ENCODE results near the gene UGT2A3.

UGT2A3 gene

GRCh38 chr4:68907245-68907644, 44.4 kb downstream of the UGT2A3 start:
- Histone ChIP-seq H3K27me3 (ENCODE audit: control insufficient read depth, insufficient read depth, low read length) (no peaks in the 10 kb centered on the region), H3K9ac (ENCODE audit: low read length) (no peak overlapping the region), H3K27ac (ENCODE audit: low read depth, low read length) (no peak overlapping the region), H3K4me3 (ENCODE audit: low read length) (no peak overlapping the region), H3K4me1 (ENCODE audit: control insufficient read depth, insufficient read depth, low read length) (peaks cover 2% of the 10 kb centered on the region), H3K36me3 (ENCODE audit: control insufficient read depth, insufficient read depth, low read length) (no peaks in the 10 kb centered on the region)

DNA sequence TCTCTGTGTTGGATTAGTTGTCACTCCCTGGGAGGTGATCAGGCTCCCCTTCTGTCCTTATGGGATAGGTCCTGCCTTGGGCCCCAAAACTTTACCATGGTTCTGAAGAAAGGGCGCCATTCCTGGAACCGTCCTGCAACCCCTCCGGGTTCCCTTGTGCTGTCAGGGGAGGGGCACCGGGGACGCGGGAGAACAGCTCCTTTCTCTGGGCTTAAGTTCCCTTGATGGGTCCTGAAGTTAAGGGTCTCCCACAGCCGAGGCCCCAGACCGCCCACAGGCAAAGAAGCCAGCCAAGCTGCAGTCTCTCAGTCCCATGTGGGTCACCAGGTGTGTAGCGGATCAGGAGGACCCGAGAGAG, 44.8 kb downstream of the UGT2A3 start:
- Histone ChIP-seq H3K9ac (ENCODE audit: low read length) (no peak overlapping the region), H3K4me3 (ENCODE audit: low read length) (no peak overlapping the region), H3K36me3 (ENCODE audit: control insufficient read depth, insufficient read depth, low read length) (no peaks in the 10 kb centered on the region), H3K4me1 (ENCODE audit: control insufficient read depth, insufficient read depth, low read length) (peaks cover 2% of the 10 kb centered on the region), H3K27ac (ENCODE audit: low read depth, low read length) (no peak overlapping the region), H3K27me3 (ENCODE audit: control insufficient read depth, insufficient read depth, low read length) (no peaks in the 10 kb centered on the region)

DNA sequence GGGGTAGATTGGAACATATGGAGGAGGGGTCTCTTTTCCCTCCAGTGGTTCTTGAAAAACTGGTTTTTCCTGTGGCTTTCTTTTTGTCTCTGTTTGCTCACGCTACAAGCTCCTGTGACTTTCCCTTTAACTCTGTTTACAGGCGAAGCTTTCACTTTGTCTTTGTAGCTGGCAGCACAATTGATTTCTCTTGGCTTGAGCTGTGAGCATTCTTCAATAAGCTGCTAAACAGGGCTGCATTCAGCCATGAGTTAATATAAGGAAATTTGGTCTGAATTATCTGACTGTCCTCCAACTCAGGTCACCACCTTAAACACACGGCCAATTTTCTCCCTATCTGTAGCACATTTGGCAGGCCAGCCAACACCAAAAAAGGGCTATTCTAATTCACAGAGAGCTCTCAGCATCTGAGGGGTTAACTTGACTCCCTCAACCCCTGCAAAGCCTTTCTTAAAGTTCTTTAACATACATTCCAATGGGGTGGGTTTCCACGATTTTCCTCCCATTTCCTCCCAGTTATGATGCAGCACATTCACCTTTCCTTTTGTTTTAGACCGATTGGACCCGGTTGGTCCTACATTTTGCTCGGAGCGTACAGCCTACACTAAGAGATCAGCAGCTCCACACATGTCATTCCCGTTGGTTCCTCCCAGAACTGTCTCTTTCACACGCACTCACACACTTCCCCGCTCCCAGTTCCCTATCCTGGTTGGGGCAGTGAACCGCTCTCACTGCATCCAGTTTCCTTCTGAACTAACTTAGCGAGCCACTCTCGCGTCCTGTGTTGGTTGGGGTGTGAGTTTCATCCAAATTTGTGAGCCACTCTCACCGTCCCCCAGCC, 45.4 kb downstream of the UGT2A3 start:
- Histone ChIP-seq H3K36me3 (ENCODE audit: control insufficient read depth, insufficient read depth, low read length) (no peaks in the 10 kb centered on the region), H3K27ac (ENCODE audit: low read depth, low read length) (no peak overlapping the region), H3K4me3 (ENCODE audit: low read length) (peak overlapping the region; percentile 41), H3K9ac (ENCODE audit: low read length) (no peak overlapping the region), H3K4me1 (ENCODE audit: control insufficient read depth, insufficient read depth, low read length) (peaks cover 2% of the 10 kb centered on the region), H3K27me3 (ENCODE audit: control insufficient read depth, insufficient read depth, low read length) (no peaks in the 10 kb centered on the region)

GRCh38 chr4:68905598-68905938, 46.0 kb downstream of the UGT2A3 start:
- Histone ChIP-seq H3K36me3 (ENCODE audit: control insufficient read depth, insufficient read depth, low read length) (no peaks in the 10 kb centered on the region), H3K27me3 (ENCODE audit: control insufficient read depth, insufficient read depth, low read length) (no peaks in the 10 kb centered on the region), H3K27ac (ENCODE audit: low read depth, low read length) (no peak overlapping the region), H3K4me3 (ENCODE audit: low read length) (peak overlapping the region; percentile 41), H3K4me1 (ENCODE audit: control insufficient read depth, insufficient read depth, low read length) (peaks cover 2% of the 10 kb centered on the region), H3K9ac (ENCODE audit: low read length) (no peak overlapping the region)

DNA sequence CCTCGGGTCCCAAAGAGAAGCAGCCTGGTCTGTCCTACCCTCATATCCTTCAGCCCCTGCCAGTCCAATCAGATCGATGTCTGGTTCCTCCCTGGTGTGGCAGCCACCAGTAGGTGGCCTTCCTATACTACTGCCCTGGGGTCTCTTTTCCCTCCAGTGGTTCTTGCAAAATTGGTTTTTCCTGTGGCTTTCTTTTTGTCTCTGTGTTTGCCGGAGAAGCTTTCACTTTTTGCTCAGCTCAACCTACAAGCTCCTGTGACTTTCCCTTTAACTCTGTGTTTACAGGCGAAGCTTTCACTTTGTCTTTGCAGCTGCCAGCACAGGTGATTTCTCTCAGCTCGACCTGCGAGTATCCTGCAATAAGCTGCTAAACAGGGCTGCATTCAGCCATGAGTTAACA, 46.8 kb downstream of the UGT2A3 start:
- H3K9ac ChIP-seq (ENCODE audit: low read length): no peak overlapping the region
- H3K27me3 ChIP-seq (ENCODE audit: control insufficient read depth, insufficient read depth, low read length): no peaks in the 10 kb centered on the region
- H3K36me3 ChIP-seq (ENCODE audit: control insufficient read depth, insufficient read depth, low read length): no peaks in the 10 kb centered on the region
- H3K27ac ChIP-seq (ENCODE audit: low read depth, low read length): no peak overlapping the region
- H3K4me1 ChIP-seq (ENCODE audit: control insufficient read depth, insufficient read depth, low read length): peaks cover 2% of the 10 kb centered on the region
- peak overlapping the region; percentile 46 for H3K4me3 ChIP-seq (ENCODE audit: low read length)

DNA sequence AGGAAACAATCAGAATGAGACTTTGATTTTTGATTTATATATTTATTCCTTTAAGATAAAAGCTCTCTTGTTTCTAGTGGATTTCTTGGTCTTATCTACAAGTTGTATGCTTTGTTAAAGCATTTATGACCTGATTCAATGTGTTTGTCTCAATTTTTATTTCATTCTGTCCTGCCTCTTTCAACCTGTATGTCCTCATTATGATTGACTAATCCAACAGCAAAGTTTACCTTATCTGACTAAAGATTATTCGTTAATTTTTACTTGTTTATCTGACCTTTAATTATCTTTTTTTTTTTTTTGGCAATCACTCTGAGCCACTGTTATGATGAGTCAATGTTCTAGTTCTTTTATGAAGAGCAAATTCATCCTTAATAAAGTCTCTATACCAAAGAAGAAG, 54.9 kb downstream of the UGT2A3 start:
- Histone ChIP-seq H3K4me3 (ENCODE audit: low read length) (no peak overlapping the region), H3K27ac (ENCODE audit: low read depth, low read length) (no peak overlapping the region), H3K27me3 (ENCODE audit: control insufficient read depth, insufficient read depth, low read length) (no peaks in the 10 kb centered on the region), H3K36me3 (ENCODE audit: control insufficient read depth, insufficient read depth, low read length) (no peaks in the 10 kb centered on the region), H3K4me1 (ENCODE audit: control insufficient read depth, insufficient read depth, low read length) (no peaks in the 10 kb centered on the region), H3K9ac (ENCODE audit: low read length) (no peak overlapping the region)

DNA sequence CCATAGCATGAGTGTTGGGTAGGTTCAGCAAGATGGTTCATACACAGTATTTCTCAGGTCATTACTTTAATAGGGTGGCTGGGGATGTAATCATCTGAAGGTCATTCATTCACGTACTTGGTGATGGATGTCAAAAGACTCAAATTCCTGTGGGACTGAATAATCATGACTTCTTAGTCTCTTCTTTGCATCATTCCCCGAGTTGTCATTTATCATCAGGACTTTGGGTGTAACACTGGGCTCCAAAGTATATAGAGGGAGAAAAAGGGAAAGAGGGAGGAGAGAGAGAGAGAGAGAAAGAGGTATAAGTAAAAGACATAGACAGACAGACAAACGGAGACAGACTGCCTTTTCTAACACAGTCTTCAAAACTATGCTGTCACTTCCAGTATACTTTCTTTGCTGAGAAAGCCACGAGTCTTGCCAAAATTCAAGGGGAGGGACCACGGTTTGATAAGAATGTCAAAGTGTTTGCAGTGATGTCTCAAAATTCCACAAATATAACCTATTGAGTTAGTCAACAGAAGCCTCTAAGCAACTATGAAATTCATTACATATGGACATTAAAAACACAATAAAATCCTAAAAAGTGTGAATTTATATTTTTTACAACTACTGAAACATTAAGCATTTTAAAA, 55.9 kb downstream of the UGT2A3 start:
- H3K4me3 ChIP-seq (ENCODE audit: low read length): no peak overlapping the region
- H3K27me3 ChIP-seq (ENCODE audit: control insufficient read depth, insufficient read depth, low read length): no peaks in the 10 kb centered on the region
- no peaks in the 10 kb centered on the region for H3K36me3 ChIP-seq (ENCODE audit: control insufficient read depth, insufficient read depth, low read length)
- H3K4me1 ChIP-seq (ENCODE audit: control insufficient read depth, insufficient read depth, low read length): no peaks in the 10 kb centered on the region
- no peak overlapping the region for H3K9ac ChIP-seq (ENCODE audit: low read length)
- H3K27ac ChIP-seq (ENCODE audit: low read depth, low read length): no peak overlapping the region

DNA sequence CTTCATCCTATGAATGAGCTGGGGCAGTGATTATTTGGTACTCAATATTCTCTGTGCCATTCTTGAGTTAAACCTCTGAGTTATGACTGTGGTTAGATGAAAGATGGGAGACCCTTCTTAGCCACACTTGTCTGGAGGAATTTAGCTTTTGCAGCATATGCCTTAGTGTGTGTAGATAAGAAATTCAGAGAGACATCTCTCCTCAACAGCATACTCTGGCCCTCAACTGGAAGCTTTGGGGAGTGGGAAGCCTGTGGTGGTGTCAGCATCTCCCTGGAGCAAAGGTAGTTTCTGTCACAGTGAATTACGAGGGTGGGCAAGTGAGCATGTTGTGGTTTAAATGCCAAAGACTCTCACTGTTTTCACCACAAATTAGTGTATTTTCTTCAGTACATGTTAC, 58.7 kb downstream of the UGT2A3 start:
- Histone ChIP-seq H3K9ac (ENCODE audit: low read length) (no peak overlapping the region), H3K4me3 (ENCODE audit: low read length) (no peak overlapping the region), H3K36me3 (ENCODE audit: control insufficient read depth, insufficient read depth, low read length) (no peaks in the 10 kb centered on the region), H3K27ac (ENCODE audit: low read depth, low read length) (no peak overlapping the region), H3K4me1 (ENCODE audit: control insufficient read depth, insufficient read depth, low read length) (no peaks in the 10 kb centered on the region), H3K27me3 (ENCODE audit: control insufficient read depth, insufficient read depth, low read length) (no peaks in the 10 kb centered on the region)

GRCh38 chr4:68891678-68892077, 59.9 kb downstream of the UGT2A3 start:
- Histone ChIP-seq H3K27ac (ENCODE audit: low read depth, low read length) (no peak overlapping the region), H3K4me3 (ENCODE audit: low read length) (no peak overlapping the region), H3K27me3 (ENCODE audit: control insufficient read depth, insufficient read depth, low read length) (no peaks in the 10 kb centered on the region), H3K4me1 (ENCODE audit: control insufficient read depth, insufficient read depth, low read length) (no peaks in the 10 kb centered on the region), H3K36me3 (ENCODE audit: control insufficient read depth, insufficient read depth, low read length) (no peaks in the 10 kb centered on the region), H3K9ac (ENCODE audit: low read length) (no peak overlapping the region)

DNA sequence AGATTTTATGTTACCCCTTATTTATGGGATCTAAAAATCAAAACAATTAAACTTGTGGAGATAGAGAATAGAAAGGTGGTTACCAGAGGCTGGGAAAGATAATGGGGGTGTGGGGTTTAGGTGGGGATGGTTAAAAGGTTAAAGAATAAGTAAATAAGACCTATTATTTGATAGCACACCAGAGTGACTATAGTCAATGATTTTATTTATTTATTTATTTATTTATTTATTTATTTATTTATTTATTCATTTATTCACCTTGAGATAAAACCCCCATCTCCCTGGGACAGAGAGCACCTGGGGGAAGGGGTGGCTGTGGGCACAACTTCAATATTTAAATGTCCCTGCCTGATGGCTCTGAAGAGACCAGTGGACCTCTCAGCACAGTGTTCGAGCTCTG, 66.1 kb downstream of the UGT2A3 start:
- H3K9ac ChIP-seq (ENCODE audit: low read length): no peak overlapping the region
- no peaks in the 10 kb centered on the region for H3K4me1 ChIP-seq (ENCODE audit: control insufficient read depth, insufficient read depth, low read length)
- H3K36me3 ChIP-seq (ENCODE audit: control insufficient read depth, insufficient read depth, low read length): no peaks in the 10 kb centered on the region
- H3K4me3 ChIP-seq (ENCODE audit: low read length): no peak overlapping the region
- no peak overlapping the region for H3K27ac ChIP-seq (ENCODE audit: low read depth, low read length)
- H3K27me3 ChIP-seq (ENCODE audit: control insufficient read depth, insufficient read depth, low read length): no peaks in the 10 kb centered on the region

GRCh38 chr4:68883870-68884269, 67.7 kb downstream of the UGT2A3 start:
- Histone ChIP-seq H3K27me3 (ENCODE audit: control insufficient read depth, insufficient read depth, low read length) (no peaks in the 10 kb centered on the region), H3K9ac (ENCODE audit: low read length) (no peak overlapping the region), H3K4me1 (ENCODE audit: control insufficient read depth, insufficient read depth, low read length) (no peaks in the 10 kb centered on the region), H3K27ac (ENCODE audit: low read depth, low read length) (no peak overlapping the region), H3K36me3 (ENCODE audit: control insufficient read depth, insufficient read depth, low read length) (no peaks in the 10 kb centered on the region), H3K4me3 (ENCODE audit: low read length) (no peak overlapping the region)

Measured in rectal smooth muscle tissue (tissue), 1 donor.